SW480 (cell line): ENCODE data around the gene GABBR2.

Source experiments
- DNase-seq: peaks from one replicate; pipeline ENCODE4 v3.0.0-alpha.2; 2016; ENCODE audit warnings: low spot score

GABBR2 gene

GRCh38 chr9:98708933-98709911, at the start of gene GABBR2:
TSS of gene GABBR2 (minus strand) at chr9:98708935. CDS start at chr9:98708737, 198 bp downstream.
- no peak for DNase-seq

- no peak for DNase-seq
Observed at GRCh38 chr9:98755006-98755618, 46.4 kb upstream of the GABBR2 start.

GRCh38 chr9:98751210-98751609, 42.5 kb upstream of the GABBR2 start:
- DNase-seq = no peak

- DNase-seq = no peak
Observed at GRCh38 chr9:98750364-98751060, 41.8 kb upstream of the GABBR2 start.

- no peak for DNase-seq
Observed at GRCh38 chr9:98747476-98747875, 38.7 kb upstream of the GABBR2 start.

- no peak for DNase-seq
Observed at GRCh38 chr9:98745470-98745869, 36.7 kb upstream of the GABBR2 start.

- DNase-seq = no peak
Observed at GRCh38 chr9:98743818-98744611, 35.3 kb upstream of the GABBR2 start.

GRCh38 chr9:98743329-98743728, 34.6 kb upstream of the GABBR2 start:
- DNase-seq = no peak

- no peak for DNase-seq
Observed at GRCh38 chr9:98742325-98743280, 33.9 kb upstream of the GABBR2 start.

GRCh38 chr9:98740226-98740881, 31.6 kb upstream of the GABBR2 start:
- no peak for DNase-seq

- DNase-seq = no peak
Observed at GRCh38 chr9:98738741-98739140, 30.0 kb upstream of the GABBR2 start.

GRCh38 chr9:98736226-98736625, 27.5 kb upstream of the GABBR2 start:
- no peak for DNase-seq

- no peak for DNase-seq
Observed at GRCh38 chr9:98732801-98733200, 24.1 kb upstream of the GABBR2 start.

- no peak for DNase-seq
Observed at GRCh38 chr9:98732091-98732490, 23.4 kb upstream of the GABBR2 start.

- DNase-seq = no peak
Observed at GRCh38 chr9:98730871-98731270, 22.1 kb upstream of the GABBR2 start.

- no peak for DNase-seq
Observed at GRCh38 chr9:98728500-98728899, 19.8 kb upstream of the GABBR2 start.

GRCh38 chr9:98727428-98727827, 18.7 kb upstream of the GABBR2 start:
- DNase-seq = no peak

- DNase-seq = no peak
Observed at GRCh38 chr9:98726735-98727134, 18.0 kb upstream of the GABBR2 start.

GRCh38 chr9:98724810-98725530, 16.2 kb upstream of the GABBR2 start:
- no peak for DNase-seq
